Uterus (tissue), 2 donors: ENCODE results near the gene MANEA.

Experiments
- CTCF ChIP-seq, 4 experiments: fragments of 200-600 bp in 2 of 4; fragments of 450-650 bp in 2 of 4; sonication (generic) in 2 of 4; IDR thresholded peaks; one replicate each; pipeline ENCODE4 v1.5.1; 2016 to 2019; ENCODE audit warnings: antibody characterized with exemption in 4 of 4, mild to moderate bottlenecking in 2 of 4, moderate library complexity in 1 of 4
- POLR2A ChIP-seq, 2 donors: fragments of 450-650 bp; IDR thresholded peaks; one replicate each; pipeline ENCODE4 v1.6.1; 2016; ENCODE audit warnings: antibody characterized with exemption in 2 of 2, mild to moderate bottlenecking in 1 of 2, moderate library complexity in 1 of 2

- TF ChIP-seq CTCF (IDR thresholded peaks at IDR 0.05) (no peak), POLR2A (IDR thresholded peaks at IDR 0.05) (no peak)
Measured at GRCh38 chr6:95576218-95576997, 927 bp upstream of the MANEA start.
